SK-N-SH treated with all-trans-retinoic acid at 6 μM for 48 hours (cell line): ENCODE measurements around the gene STT3B.

Experiments used
- ISL1 ChIP-seq: fragments of 250-450 bp; sonication (Bioruptor Pico); IDR thresholded peaks from 2 replicates; pipeline ENCODE4 v2.1.2; 2022; ENCODE audit warnings: mild to moderate bottlenecking, moderate library complexity
- PATZ1 ChIP-seq: fragments of 250-450 bp; sonication (Bioruptor Pico); IDR thresholded peaks from 2 replicates; pipeline ENCODE4 v1.8.0; 2020; ENCODE audit warnings: mild to moderate bottlenecking, moderate library complexity, borderline replicate concordance
- PPARA ChIP-seq: fragments of 250-450 bp; sonication (Bioruptor Pico); IDR thresholded peaks from 2 replicates; pipeline ENCODE4 v1.5.0; 2020; ENCODE audit warnings: mild to moderate bottlenecking, borderline replicate concordance
- SNAI2 ChIP-seq: fragments of 250-450 bp; sonication (Bioruptor Pico); IDR thresholded peaks from 2 replicates; pipeline ENCODE4 v1.5.0; 2020; ENCODE audit warnings: mild to moderate bottlenecking, moderate library complexity
- ZC3H10 ChIP-seq: fragments of 250-450 bp; sonication (Bioruptor Pico); IDR thresholded peaks from 2 replicates; pipeline ENCODE4 v1.5.1; 2021; ENCODE audit warnings: mild to moderate bottlenecking, moderate library complexity
- ZNF565 ChIP-seq: fragments of 450-650 bp; formaldehyde crosslinking; conservative IDR thresholded peaks from 2 replicates; pipeline ENCODE4 v1.5.0; 2020; ENCODE audit warnings: low read depth, mild to moderate bottlenecking, moderate library complexity
- ZNF8 ChIP-seq: fragments of 450-650 bp; formaldehyde crosslinking; IDR thresholded peaks from 2 replicates; pipeline ENCODE4 v1.5.0; 2020; ENCODE audit warnings: mild to moderate bottlenecking, moderate library complexity

- TF ChIP-seq SNAI2 (CRISPR knock-in tag) (no peak), PPARA (CRISPR knock-in tag) (no peak), ISL1 (no peak), PATZ1 (CRISPR knock-in tag) (no peak), ZNF565 (CRISPR knock-in tag) (no peak), ZC3H10 (CRISPR knock-in tag) (no peak), ZNF8 (no peak)
Observed at GRCh38 chr3:31571325-31571724, 38.6 kb downstream of the STT3B start.
